Measurements from ENCODE around the gene KDM3A. TPM values are rescaled to one million over a fixed set of nuclear protein-coding genes. Genes with fewer than 3 reads are reported as not detected.

The KDM3A gene
- total and polyA plus RNA-seq, 2 of the 8 experiments (the other 6 are each of a cell fraction or from before 2014, with no cell fraction given), result 15.8 to 29.2 TPM

DNA sequence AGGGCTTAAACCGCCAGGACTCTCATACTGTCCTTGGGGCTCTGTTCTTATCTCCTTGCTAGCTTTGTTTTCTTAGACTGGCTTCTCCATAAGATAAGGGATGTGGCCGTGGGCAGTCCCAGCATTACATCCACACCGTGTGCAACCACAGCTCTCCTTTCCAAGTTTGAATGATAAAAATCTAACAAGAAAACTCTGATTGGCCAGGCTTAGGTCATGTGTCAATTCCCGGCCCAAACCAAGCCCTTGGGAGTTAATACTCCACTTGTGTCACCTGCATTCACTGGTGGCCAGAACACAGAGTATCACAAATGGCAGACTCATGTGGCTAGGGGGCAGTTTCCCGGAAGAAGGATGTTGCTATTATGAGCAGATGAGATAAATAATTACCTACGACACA lies 43.2 kb upstream of the KDM3A start (continued):
- TF ChIP-seq JUN (IDR thresholded peaks at IDR 0.05; ENCODE audit: low read depth, low read length) (no peak), SIRT6 (IDR thresholded peaks at IDR 0.05; ENCODE audit: low read length) (no peak), GTF2F1 (IDR thresholded peaks at IDR 0.05; ENCODE audit: borderline replicate concordance, low read depth, low read length) (no peak), BRCA1 (IDR thresholded peaks at IDR 0.05; ENCODE audit: low read depth, low read length) (no peak), SRF (IDR thresholded peaks at IDR 0.05; ENCODE audit: low read depth, low read length) (no peak), NANOG (IDR thresholded peaks at IDR 0.05; ENCODE audit: insufficient read depth, low read depth, low read length, poor library complexity, severe bottlenecking) (no peak), SP2 (IDR thresholded peaks at IDR 0.05; ENCODE audit: low read length) (no peak), SP1 (IDR thresholded peaks at IDR 0.05; ENCODE audit: low read depth, low read length) (no peak)
